C4-2B (cell line): ENCODE results near the gene SPACA4.

Experiments
- ZFX ChIP-seq: fragments of 450-650 bp; IDR thresholded peaks from 2 replicates; pipeline ENCODE4 v1.6.1; 2017
- TF ChIP-seq, protein P1 (sequence below): fragments of 450-650 bp; conservative IDR thresholded peaks from 2 replicates; pipeline ENCODE4 v1.5.1; 2017; ENCODE audit warnings: mild to moderate bottlenecking

DNA sequence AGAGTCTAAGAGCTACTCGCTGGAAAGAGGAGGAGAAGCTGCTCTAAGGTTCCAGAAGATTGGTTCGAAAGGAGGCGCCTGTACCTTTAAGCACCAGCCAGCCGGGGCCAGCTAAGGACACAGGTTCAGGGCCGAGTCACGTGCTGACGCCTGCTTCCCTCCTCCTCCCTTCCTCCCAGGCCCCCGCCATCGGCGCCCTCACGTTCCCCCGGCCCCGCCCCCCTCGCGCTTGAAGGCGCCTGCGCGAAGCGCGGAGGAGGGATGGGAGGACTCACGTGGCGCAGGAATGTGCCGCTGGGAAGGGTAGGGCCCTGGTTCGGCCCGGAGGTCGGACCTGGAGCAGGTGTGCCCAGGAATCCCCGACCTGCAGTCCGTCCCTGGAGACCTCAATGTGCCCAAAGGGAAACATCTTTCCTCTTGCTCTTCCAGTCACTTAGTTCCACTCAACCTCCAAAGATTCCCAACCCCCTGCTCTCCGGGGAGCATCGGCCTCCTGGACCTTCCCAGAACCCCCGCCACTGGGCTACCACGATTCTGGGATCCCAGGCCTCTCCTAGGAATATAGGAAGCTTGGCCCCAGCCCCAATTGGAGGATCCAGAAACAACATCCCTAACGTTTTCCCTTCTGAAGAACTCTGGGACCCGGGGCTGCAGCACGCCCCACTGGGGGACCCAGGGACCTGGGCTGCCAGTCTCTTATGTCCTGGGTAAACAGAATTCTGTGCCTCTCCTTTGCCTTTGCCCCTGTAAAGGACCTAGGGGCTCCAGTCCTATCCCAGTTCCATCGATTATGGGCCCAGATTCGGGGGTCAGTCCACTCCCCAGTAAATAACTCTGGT, 28.1 kb downstream of the SPACA4 start:
- TF ChIP-seq, protein P1, sequence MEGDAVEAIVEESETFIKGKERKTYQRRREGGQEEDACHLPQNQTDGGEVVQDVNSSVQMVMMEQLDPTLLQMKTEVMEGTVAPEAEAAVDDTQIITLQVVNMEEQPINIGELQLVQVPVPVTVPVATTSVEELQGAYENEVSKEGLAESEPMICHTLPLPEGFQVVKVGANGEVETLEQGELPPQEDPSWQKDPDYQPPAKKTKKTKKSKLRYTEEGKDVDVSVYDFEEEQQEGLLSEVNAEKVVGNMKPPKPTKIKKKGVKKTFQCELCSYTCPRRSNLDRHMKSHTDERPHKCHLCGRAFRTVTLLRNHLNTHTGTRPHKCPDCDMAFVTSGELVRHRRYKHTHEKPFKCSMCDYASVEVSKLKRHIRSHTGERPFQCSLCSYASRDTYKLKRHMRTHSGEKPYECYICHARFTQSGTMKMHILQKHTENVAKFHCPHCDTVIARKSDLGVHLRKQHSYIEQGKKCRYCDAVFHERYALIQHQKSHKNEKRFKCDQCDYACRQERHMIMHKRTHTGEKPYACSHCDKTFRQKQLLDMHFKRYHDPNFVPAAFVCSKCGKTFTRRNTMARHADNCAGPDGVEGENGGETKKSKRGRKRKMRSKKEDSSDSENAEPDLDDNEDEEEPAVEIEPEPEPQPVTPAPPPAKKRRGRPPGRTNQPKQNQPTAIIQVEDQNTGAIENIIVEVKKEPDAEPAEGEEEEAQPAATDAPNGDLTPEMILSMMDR = no peak
- TF ChIP-seq ZFX = no peak
